Stimulated activated CD4-positive, alpha-beta T cell treated with anti-CD3 and anti-CD28 coated beads, Interleukin-1b, Interleukin-23, amount 100 ng/mL, for 24 hours (primary cell): ENCODE data around the gene ADH6.
"Not testable (repeated sequence)": the region's sequence is repeated elsewhere in the genome, so short reads cannot be mapped to it uniquely, and the experiment has no call there.

Experiments
- DNase-seq, 4 experiments: peaks; one replicate each; pipeline ENCODE4 v3.0.0-alpha.2; 2020; ENCODE audit warnings: low read depth in 4 of 4, low spot score in 1 of 4

ADH6 gene

DNA sequence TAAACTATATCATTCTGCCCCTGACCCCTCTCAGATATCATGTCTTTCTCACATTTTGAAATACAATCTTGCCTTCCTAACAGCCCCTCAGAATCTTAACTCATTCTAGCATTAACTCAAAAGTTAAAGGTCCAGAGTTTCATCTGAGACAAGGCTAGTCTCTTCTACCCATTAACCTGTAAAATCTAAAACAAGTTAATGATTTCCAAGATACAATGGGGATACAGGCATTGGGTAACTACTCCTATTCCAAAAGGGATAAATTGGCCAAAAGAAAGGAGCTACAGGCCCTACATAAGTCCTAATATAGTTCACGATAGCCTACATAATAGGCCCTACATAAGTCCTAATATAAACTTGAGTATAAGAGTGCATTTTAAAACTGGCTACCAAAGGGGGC is 18.9 kb downstream of the ADH6 start:
- no peak for DNase-seq

DNA sequence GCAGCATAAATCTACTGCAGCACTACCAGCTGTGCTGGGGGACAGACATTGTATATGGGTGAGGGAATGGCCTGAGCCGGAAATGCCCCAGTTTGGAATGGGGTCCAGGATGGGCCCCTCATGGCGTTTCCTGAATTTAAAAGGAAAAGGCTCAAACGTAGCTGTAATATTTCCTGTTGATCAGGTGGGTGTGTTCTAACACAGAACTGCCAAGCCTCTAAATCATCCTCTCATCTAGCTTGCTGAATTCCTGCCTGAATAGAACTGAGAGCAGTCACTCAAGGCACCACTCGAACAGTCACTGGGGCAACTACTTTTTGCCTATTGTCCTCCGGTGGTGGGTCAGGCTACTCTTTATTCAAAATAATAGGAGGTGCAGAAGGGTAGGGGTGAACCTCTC is 28.7 kb downstream of the ADH6 start:
- no peak for DNase-seq

DNA sequence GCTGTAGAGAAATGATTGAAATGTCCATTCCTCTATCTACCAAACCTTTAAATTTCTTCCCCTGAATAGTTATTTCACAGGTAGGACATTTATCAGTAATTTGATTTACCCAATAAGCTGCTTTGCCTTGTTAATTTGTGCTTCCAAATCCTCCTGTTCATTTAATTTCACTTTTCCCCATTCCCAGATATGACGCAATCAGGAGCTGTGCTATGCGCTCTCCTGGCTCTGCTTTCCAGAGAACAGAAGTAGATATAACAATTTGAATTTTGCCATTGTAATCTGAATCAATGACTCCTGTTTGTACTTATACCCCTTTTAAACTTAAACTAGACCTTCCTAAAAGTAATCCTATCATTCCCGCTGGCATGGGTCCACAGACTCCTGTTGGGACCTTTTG is 29.1 kb downstream of the ADH6 start:
- DNase-seq = not testable (repeated sequence)

DNA sequence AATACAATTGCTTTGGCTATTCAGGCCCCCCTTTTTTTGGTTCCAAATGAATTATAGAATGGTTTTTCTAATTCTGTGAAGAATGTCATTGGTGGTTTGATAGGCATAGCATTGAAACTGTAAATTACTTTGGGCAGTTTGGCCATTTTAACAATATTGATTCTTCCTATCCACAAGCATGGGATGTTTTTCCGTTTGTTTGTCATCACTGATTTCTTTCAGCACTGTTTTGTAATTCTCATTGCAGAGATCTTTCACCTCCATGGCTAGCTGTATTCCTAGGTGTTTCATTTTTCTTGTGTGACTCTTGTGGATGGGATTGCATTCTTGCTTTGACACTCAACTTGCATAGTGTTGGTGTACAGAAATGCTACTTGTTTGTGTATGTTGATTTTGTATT is 33.0 kb downstream of the ADH6 start:
- no peak for DNase-seq

DNA sequence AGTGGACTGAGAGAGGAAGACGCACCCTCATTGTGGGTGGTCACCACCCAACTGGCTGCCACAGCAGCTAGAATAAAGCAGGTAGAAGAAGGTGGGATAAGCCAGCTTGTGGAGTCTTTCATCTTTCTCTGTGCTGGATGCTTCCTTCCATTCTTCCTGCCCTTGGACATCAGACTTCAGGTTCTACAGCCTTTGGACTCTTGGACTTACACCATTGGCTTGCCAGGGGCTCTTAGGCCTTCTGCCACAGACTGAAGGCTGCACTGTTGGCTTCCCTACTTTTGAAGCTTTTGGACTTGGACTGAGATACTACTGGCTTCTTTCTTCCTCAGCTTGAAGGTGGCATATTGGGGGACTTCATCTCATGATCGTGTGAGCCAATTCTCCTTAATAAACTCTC is 33.5 kb downstream of the ADH6 start:
- DNase-seq = no peak

DNA sequence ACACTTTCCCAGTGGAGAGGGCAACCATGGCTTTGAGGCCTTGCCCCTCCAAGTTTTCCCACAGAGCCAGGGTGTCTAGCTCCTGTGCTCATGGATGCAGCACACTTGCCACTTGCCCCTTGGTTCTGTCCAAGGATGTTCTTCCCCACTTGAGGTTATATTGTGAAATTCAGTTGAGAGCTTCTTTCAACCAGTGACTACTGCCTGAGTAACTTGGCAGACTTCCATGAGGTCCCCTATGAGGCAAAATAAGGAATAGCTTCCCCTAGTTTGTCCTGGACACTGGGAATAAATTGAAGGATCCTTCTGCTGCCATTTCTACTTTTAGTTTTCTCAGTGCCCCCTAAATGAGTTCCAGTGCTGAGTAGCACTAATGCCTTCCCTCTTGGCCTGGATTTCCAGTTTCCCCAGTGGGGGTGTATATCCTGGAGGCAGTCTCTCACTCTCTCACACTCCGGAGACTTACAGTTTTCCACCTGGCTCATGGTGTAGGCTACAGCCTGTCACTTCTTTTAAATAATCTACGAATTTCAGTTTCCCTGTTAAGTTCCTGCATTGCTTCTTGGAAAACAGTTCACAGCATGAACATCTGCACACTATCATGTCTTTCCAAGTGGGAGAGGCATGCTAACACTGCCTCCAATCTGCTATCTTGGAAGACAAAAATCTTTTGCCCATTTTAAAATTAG is 38.5 kb downstream of the ADH6 start:
- no peak for DNase-seq

DNA sequence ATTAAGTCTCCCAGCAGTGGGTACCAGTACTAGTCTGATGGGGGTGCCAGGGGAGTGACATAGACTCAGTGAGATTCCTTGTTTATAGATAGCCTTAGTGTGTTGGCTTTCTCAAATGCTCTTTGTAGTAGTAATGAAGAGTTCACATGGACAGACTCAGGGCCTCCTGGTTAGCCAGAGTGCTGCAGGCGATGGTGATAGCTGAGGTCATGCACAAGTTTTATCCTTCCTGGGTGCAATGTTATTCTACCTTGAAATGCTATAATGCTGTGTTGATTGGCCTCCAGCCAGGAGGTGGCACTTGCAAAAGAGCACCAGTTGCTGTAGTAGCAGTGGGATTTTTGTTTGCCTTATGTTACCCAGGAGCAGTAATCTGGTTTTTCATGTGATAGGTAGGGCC is 39.4 kb downstream of the ADH6 start:
- DNase-seq = no peak

DNA sequence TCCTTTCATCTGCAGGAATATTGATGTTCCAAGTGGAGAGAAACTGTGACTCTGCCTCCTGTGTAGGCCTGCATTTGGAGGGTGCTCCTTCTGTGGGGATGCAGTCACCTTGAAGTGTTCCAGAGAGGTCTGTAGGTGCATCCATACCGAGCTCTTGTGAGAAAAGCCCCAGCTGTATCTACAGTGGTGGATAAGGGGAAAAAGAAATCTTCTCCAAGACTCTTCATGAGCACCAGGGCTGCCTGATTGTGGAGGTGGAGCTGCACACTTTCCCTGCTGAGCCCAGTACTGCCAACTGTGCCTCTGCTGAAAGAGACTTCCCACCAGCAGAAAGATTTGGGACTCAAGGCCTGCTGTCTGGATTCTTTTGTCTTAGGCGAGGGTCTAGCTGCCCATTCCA is 39.9 kb downstream of the ADH6 start:
- DNase-seq = no peak

DNA sequence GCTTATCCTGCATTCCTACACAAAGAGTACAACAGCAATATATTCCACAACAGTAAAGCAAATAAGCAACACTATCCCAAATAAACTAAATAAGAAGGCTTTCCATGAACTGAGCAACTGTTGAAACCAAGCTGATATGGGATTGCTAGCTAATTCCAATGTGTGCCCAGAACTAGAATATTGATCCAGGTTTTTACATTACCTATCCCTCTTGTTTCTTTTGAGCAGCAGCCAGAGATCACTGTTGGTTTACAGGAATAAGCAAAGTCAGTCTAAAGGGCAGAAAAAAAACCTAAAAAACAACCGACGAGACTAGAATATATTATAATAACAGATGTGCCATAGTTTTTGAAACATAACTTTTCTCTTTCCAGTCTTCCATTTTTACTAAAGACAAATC is 52.5 kb downstream of the ADH6 start:
- DNase-seq = no peak

DNA sequence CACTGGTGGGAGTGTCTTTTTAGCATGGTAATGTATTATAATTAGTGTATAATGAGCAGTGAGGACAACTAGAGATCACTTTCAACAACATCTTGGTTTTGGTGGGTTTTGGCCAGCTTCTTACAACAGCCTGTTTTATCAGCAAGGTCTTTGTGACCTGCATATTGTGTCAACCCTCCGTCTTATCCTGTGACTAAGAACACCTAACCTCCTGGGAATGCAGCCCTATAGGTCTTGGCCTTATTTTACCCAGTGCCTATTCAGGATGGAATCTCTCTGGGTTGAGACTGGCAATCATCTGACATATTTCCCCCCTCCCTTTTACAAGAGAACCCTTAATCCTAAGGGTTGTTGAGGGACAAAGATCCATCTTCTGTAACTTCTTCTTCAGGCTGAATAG is 53.1 kb downstream of the ADH6 start:
- no peak for DNase-seq

DNA sequence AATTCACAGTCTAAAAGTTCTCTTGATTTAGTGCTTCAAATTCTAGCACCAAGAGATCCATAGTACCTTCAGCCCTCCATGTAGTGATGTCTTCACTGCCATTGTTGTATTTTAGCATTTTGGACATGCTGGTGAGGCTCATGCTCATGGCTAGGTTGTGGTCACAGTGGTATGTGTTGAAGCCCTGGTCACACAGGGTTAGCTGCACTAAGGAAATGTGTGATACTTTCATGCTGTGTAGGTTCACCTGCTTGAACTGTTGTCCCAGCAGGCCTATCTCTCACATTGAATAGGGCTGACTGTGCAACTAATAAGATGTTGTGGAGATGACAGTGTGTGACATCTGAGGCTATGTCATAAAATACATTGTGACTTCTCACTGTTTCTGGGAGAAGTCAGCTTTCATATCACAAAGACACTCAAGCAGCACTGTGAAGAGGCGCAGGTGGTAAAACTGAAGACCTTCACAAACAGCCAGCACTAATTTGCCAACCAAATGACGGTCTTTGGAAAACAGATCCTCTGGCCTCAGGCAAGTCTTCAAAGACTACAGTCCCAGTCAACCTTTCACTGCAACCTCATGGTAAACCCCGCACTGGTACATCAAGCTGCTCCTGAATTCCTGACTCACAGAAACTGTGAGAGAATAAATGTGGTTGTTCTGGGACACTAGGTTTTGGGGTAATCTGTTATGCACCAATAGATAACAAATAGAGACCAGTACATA is 57.5 kb downstream of the ADH6 start:
- DNase-seq = no peak

DNA sequence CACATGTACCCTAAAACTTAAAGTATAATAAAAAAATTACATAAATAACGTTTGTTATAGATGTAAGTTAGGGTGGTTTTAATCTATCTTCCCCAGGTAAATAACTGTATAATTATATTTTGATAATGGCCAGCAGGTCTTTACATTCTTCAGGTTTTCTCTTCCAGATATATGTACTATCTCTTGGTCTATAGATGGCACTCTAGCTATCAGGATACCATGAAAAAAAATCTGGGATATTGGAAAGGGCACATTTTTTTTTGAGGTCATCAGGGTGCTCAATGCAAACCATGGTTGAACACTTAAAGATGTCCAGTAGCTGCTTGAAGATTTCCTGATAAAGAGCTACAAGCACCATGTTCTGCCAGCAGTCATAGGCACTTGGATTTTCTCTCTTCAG is 59.3 kb downstream of the ADH6 start:
- DNase-seq = no peak

DNA sequence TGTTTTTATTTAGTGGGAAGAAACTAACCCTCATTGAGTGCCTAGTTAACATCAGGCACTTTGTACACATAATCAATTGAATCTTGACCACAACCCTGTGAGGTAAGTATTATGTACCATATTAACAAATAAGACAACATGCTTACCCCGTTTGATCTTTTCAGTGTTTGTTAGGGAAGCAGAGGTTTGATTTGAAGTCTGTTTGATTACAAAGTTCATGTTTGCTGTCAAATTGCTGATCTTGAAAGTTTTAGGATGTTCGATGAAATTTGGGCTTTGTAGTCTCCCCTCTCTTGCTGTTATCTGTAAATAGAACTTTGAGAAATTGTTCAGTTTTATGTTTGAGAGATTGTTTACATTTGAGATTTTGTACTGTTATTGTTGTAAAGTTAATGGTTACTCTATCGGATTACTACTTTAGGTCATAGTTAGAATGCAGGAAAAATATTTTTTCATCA is 61.5 kb downstream of the ADH6 start:
- DNase-seq = no peak

DNA sequence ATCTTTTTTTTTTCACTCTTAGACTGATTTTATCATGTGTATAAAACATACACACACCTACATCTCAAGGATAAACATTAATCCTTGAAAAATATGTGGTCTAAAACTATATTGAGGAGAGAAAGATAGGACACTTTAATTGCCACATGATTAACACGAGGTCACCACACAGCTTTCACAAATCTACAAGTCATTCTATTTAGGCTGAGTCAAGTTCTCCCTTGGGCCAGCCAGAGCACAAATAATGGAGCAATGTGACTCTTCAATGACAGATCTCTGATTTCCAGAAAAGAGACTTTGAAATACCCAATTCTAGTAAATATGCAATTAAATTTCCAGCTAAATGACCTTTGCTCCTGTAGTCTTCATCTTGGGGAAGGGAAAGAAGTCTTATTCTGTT is 62.1 kb downstream of the ADH6 start:
- no peak for DNase-seq

DNA sequence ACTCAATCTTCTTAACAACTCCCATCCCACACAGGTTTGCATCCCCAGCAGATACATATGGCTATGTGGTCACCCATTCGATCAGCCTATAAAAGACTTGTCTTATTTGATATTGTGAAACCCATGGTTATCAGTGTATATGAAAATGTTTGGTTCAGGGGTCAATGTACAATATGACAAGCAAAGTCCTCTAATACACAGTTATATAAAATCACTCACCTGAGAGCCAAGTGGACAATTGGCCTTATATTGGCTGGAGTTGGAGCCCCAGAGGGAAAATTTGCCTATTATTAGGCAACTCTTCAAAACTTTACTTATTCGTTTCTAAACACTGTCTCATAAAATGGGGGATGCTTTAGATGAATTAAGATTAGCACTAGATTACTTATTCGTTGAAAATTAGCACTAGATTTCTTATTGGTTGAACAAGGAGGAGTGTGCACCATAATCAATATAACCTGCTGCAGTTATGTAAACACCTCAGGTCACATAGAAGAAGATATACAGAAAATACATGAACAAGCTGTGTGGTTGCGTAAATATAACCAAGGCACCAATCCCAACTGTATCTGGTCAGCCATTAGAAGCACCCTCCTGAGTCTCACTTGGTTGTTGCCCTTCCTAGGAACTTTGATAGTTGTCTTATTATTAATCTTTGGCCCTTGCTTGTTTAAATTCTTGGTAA is 64.2 kb downstream of the ADH6 start:
- DNase-seq = no peak
